HEK293 (cell line): ENCODE results near the gene DPYSL3.

Experiments
- CTCF ChIA-PET: fragments of 350-600 bp; formaldehyde crosslinking; extraction: SDS; loops from one replicate; lab custom pipeline; 2021; ENCODE audit warnings: antibody characterized with exemption; lab: Yijun Ruan, JAX
- POLR2A ChIA-PET: fragments of 300-600 bp; formaldehyde crosslinking; extraction: SDS; loops from one replicate; lab custom pipeline; 2020; ENCODE audit warnings: antibody characterized with exemption, inconsistent platforms; lab: Yijun Ruan, JAX
- H3K27ac ChIP-seq: fragments of 200-500 bp; sonication (Bioruptor generic); 2 replicates; pipeline ENCODE4 v1.5.1; 2014; ENCODE audit warnings: low read depth, low read length, control low read depth, inconsistent platforms; ENCODE audit errors: extremely low read depth
- H3K36me3 ChIP-seq, 2 experiments: fragments of 200-500 bp in 1 of 2; sonication (Bioruptor generic) in 1 of 2; 1 replicate in 1 of 2; 2 replicates in 1 of 2; pipeline ENCODE4 v1.5.1; 2014 to 2017; ENCODE audit warnings: inconsistent platforms in 2 of 2, low read length in 2 of 2; ENCODE audit not compliant: control insufficient read depth in 2 of 2, insufficient read depth in 1 of 2
- H3K4me1 ChIP-seq: fragments of 200-500 bp; sonication (Bioruptor generic); 2 replicates; pipeline ENCODE4 v1.5.1; 2014; ENCODE audit warnings: mild to moderate bottlenecking, low read length, inconsistent platforms; ENCODE audit not compliant: control insufficient read depth, insufficient read depth
- H3K4me3 ChIP-seq: 2 replicates; pipeline ENCODE4 v1.5.1; 2011; ENCODE audit warnings: low read depth, mild to moderate bottlenecking, control low read depth, low read length, moderate library complexity
- H3K9me3 ChIP-seq: fragments of 200-500 bp; sonication (Bioruptor generic); 2 replicates; pipeline ENCODE4 v1.5.1; 2014; ENCODE audit warnings: low read depth, low read length, inconsistent platforms; ENCODE audit not compliant: control insufficient read depth, insufficient read depth
- EGR2 ChIP-seq: fragments of 450-650 bp; formaldehyde crosslinking; IDR thresholded peaks from 2 replicates; pipeline ENCODE4 v1.5.1; 2016; ENCODE audit warnings: low read depth, missing biosample characterization, missing genetic modification characterization
- TCF7L2 ChIP-seq: IDR thresholded peaks from 2 replicates; pipeline ENCODE4 v1.6.1; 2011; ENCODE audit warnings: low read depth, mild to moderate bottlenecking, inconsistent platforms, low read length, moderate library complexity, borderline replicate concordance
- YY1 ChIP-seq: fragments of 450-650 bp; formaldehyde crosslinking; IDR thresholded peaks from 2 replicates; pipeline ENCODE4 v1.5.1; 2018; ENCODE audit warnings: missing biosample characterization, missing genetic modification characterization
- ZEB2 ChIP-seq: fragments of 450-650 bp; formaldehyde crosslinking; IDR thresholded peaks from 2 replicates; pipeline ENCODE4 v1.5.1; 2016; ENCODE audit warnings: missing biosample characterization, missing genetic modification characterization
- ZNF121 ChIP-seq: fragments of 450-650 bp; formaldehyde crosslinking; IDR thresholded peaks from 2 replicates; pipeline ENCODE4 v1.5.1; 2016; ENCODE audit warnings: missing biosample characterization, missing genetic modification characterization
- ZNF133 ChIP-seq: fragments of 450-650 bp; formaldehyde crosslinking; IDR thresholded peaks from 2 replicates; pipeline ENCODE4 v1.5.1; 2016; ENCODE audit warnings: missing biosample characterization, missing genetic modification characterization
- ZNF416 ChIP-seq: fragments of 450-650 bp; formaldehyde crosslinking; IDR thresholded peaks from 2 replicates; pipeline ENCODE4 v1.5.1; 2016; ENCODE audit warnings: missing biosample characterization, missing genetic modification characterization
- ZNF433 ChIP-seq: fragments of 450-650 bp; formaldehyde crosslinking; IDR thresholded peaks from 2 replicates; pipeline ENCODE4 v1.5.1; 2016; ENCODE audit warnings: missing biosample characterization, missing genetic modification characterization, low read depth
- TF ChIP-seq, protein P1 (sequence below): fragments of 450-650 bp; formaldehyde crosslinking; IDR thresholded peaks from 2 replicates; pipeline ENCODE4 v1.5.1; 2017; ENCODE audit warnings: missing biosample characterization, missing genetic modification characterization
- TF ChIP-seq, protein P2 (sequence below): fragments of 450-650 bp; formaldehyde crosslinking; IDR thresholded peaks from 2 replicates; pipeline ENCODE4 v1.5.1; 2016; ENCODE audit warnings: missing biosample characterization, missing genetic modification characterization
- TF ChIP-seq, protein P3 (sequence below): fragments of 450-650 bp; formaldehyde crosslinking; IDR thresholded peaks from 2 replicates; pipeline ENCODE4 v1.5.1; 2017; ENCODE audit warnings: missing biosample characterization, missing genetic modification characterization
- TF ChIP-seq, protein P4 (sequence below): fragments of 450-650 bp; formaldehyde crosslinking; IDR thresholded peaks from 2 replicates; pipeline ENCODE4 v1.5.1; 2016; ENCODE audit warnings: missing biosample characterization, missing genetic modification characterization
- TF ChIP-seq, protein P5 (sequence below): fragments of 450-650 bp; formaldehyde crosslinking; IDR thresholded peaks from 2 replicates; pipeline ENCODE4 v1.5.1; 2016; ENCODE audit warnings: missing biosample characterization, missing genetic modification characterization
- TF ChIP-seq, protein P6 (sequence below): fragments of 450-650 bp; formaldehyde crosslinking; IDR thresholded peaks from 2 replicates; pipeline ENCODE4 v1.5.1; 2016; ENCODE audit warnings: missing biosample characterization, missing genetic modification characterization

Gene DPYSL3

DNA sequence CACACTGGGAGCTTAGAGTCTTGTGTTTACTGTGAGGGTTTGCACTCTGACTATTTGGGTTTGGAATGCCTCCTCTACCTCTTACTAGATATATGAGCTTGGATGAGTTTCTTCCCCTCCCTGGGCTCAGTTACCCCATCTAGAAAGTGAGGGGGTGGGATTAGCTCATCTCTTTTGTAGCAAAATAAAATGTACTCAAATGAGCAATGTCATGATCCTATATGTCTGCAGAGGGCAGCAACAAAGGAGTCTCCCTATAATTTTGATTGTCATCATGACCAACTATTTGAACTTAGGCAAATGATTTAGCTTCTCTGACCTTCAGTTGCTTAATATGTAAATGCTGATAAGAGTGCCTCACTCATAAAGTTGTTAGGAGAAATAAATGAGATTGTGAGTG lies 109.0 kb downstream of the DPYSL3 start (continued):
- TF ChIP-seq, protein P1, sequence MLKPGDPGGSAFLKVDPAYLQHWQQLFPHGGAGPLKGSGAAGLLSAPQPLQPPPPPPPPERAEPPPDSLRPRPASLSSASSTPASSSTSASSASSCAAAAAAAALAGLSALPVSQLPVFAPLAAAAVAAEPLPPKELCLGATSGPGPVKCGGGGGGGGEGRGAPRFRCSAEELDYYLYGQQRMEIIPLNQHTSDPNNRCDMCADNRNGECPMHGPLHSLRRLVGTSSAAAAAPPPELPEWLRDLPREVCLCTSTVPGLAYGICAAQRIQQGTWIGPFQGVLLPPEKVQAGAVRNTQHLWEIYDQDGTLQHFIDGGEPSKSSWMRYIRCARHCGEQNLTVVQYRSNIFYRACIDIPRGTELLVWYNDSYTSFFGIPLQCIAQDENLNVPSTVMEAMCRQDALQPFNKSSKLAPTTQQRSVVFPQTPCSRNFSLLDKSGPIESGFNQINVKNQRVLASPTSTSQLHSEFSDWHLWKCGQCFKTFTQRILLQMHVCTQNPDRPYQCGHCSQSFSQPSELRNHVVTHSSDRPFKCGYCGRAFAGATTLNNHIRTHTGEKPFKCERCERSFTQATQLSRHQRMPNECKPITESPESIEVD: no peak
- TF ChIP-seq EGR2 (tag by site-specific recombination): no peak
- TF ChIP-seq, protein P2, sequence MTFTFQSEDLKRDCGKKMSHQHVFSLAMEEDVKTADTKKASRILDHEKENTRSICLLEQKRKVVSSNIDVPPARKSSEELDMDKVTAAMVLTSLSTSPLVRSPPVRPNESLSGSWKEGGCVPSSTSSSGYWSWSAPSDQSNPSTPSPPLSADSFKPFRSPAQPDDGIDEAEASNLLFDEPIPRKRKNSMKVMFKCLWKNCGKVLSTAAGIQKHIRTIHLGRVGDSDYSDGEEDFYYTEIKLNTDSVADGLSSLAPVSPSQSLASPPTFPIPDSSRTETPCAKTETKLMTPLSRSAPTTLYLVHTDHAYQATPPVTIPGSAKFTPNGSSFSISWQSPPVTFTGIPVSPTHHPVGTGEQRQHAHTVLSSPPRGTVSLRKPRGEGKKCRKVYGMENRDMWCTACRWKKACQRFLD (tag by site-specific recombination): no peak
- TF ChIP-seq, protein P3, sequence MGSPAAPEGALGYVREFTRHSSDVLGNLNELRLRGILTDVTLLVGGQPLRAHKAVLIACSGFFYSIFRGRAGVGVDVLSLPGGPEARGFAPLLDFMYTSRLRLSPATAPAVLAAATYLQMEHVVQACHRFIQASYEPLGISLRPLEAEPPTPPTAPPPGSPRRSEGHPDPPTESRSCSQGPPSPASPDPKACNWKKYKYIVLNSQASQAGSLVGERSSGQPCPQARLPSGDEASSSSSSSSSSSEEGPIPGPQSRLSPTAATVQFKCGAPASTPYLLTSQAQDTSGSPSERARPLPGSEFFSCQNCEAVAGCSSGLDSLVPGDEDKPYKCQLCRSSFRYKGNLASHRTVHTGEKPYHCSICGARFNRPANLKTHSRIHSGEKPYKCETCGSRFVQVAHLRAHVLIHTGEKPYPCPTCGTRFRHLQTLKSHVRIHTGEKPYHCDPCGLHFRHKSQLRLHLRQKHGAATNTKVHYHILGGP (tag by site-specific recombination): no peak
- TF ChIP-seq, protein P4, sequence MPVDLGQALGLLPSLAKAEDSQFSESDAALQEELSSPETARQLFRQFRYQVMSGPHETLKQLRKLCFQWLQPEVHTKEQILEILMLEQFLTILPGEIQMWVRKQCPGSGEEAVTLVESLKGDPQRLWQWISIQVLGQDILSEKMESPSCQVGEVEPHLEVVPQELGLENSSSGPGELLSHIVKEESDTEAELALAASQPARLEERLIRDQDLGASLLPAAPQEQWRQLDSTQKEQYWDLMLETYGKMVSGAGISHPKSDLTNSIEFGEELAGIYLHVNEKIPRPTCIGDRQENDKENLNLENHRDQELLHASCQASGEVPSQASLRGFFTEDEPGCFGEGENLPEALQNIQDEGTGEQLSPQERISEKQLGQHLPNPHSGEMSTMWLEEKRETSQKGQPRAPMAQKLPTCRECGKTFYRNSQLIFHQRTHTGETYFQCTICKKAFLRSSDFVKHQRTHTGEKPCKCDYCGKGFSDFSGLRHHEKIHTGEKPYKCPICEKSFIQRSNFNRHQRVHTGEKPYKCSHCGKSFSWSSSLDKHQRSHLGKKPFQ (tag by site-specific recombination): no peak
- TF ChIP-seq ZNF433 (tag by site-specific recombination): no peak

DNA sequence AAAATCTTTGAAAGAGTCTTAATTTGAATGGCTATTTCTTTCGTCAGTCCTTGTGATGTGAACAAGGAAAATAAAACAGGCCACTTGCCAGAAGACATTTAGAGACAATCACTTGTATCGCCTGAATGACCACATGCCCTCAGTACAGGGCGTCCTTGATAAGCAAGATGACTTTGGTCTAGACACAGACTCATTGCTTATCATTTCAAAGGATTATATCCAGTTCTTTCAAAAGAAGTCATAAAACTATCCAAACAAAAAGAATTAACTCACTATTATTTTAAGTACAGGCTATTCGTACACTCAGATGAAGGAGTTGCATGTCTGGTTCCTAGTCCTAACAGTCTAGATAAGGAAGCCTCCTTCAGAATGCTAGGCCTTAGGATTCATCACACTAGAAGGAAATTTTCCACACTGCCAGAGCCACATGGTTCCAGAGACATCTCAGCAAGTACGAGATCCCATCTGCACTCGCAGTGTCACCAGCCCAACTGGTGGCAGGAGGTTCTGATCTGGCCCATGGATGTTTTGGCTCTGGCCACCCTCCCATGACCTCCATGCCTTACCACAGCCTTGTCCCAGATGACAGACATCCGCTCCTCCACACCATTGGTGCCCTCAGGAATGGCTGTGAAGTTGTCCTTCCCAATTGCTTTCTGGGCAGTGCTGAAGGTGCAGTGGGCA lies 109.6 kb downstream of the DPYSL3 start:
- H3K4me1 ChIP-seq: no peaks in the 10 kb centered on the region
- no peaks in the 10 kb centered on the region for H3K9me3 ChIP-seq
- no peak overlapping the region for H3K27ac ChIP-seq
- TF ChIP-seq TCF7L2 (0 out of 2 replicates have a peak, but pooled peaks have one; percentile 23), ZEB2 (tag by site-specific recombination) (no peak), ZNF416 (no peak), ZNF121 (no peak)
- TF ChIP-seq, protein P3 (tag by site-specific recombination): no peak
- ChIA-PET CTCF (interaction anchor here (1.4 kb wide), 1 partner anchor 211 kb away, joined by 3 read pairs; no protein-coding TSS in a partner anchor), POLR2A (no interaction called here)
- H3K4me3 ChIP-seq: no peak overlapping the region
- peaks cover 3 to 38% of the 10 kb centered on the region in 2 experiments; a peak in 2 of 3 replicates for H3K36me3 ChIP-seq

DNA sequence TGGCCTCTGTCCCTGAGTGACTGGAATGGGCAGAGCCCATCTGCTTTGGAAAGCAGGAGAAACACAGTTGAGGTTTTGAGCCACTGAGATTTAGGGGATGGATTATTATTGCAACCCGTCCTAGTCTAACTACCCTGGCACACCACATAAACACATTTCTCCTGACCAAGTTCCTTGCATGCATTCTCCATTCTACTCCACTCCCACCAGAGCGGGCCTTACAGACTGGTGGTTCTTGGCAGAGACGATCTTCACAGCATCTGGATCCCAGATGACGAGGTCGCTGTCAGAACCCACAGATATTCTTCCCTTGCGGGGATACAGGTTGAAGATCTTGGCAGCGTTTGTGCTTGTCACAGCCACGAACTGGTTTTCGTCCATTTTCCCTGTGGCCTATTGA lies 111.0 kb downstream of the DPYSL3 start:
- Histone ChIP-seq H3K27ac (no peak overlapping the region), H3K4me3 (no peak overlapping the region), H3K36me3 (peaks cover 3 to 34% of the 10 kb centered on the region in 2 experiments; a peak in 2 of 3 replicates), H3K4me1 (no peaks in the 10 kb centered on the region), H3K9me3 (no peaks in the 10 kb centered on the region)
- ChIA-PET POLR2A (no interaction called here), CTCF (no interaction called here)
- TF ChIP-seq YY1 (tag by site-specific recombination) (no peak), ZNF133 (tag by site-specific recombination) (no peak)
- TF ChIP-seq, protein P5, sequence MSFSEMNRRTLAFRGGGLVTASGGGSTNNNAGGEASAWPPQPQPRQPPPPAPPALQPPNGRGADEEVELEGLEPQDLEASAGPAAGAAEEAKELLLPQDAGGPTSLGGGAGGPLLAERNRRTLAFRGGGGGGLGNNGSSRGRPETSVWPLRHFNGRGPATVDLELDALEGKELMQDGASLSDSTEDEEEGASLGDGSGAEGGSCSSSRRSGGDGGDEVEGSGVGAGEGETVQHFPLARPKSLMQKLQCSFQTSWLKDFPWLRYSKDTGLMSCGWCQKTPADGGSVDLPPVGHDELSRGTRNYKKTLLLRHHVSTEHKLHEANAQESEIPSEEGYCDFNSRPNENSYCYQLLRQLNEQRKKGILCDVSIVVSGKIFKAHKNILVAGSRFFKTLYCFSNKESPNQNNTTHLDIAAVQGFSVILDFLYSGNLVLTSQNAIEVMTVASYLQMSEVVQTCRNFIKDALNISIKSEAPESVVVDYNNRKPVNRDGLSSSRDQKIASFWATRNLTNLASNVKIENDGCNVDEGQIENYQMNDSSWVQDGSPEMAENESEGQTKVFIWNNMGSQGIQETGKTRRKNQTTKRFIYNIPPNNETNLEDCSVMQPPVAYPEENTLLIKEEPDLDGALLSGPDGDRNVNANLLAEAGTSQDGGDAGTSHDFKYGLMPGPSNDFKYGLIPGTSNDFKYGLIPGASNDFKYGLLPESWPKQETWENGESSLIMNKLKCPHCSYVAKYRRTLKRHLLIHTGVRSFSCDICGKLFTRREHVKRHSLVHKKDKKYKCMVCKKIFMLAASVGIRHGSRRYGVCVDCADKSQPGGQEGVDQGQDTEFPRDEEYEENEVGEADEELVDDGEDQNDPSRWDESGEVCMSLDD (tag by site-specific recombination): no peak
- TF ChIP-seq, protein P6, sequence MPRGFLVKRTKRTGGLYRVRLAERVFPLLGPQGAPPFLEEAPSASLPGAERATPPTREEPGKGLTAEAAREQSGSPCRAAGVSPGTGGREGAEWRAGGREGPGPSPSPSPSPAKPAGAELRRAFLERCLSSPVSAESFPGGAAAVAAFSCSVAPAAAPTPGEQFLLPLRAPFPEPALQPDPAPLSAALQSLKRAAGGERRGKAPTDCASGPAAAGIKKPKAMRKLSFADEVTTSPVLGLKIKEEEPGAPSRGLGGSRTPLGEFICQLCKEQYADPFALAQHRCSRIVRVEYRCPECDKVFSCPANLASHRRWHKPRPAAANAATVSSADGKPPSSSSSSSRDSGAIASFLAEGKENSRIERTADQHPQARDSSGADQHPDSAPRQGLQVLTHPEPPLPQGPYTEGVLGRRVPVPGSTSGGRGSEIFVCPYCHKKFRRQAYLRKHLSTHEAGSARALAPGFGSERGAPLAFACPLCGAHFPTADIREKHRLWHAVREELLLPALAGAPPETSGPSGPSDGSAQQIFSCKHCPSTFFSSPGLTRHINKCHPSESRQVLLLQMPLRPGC (tag by site-specific recombination): no peak
